OCI-LY3 (cell line): ENCODE results near the gene FUT7.
A peak's percentile ranks its signal among the peaks of the same experiment; 100 is the strongest.

Source experiments
- H2AFZ ChIP-seq: fragments of 200-600, 300-600 bp; shearing (Covaris generic); 2 replicates; pipeline ENCODE4 v1.6.0; 2014; ENCODE audit warnings: antibody characterized with exemption, low read depth, low read length
- H3K27ac ChIP-seq: fragments of 200-600, 300-600 bp; sonication (generic); 2 replicates; pipeline ENCODE4 v1.5.1; 2014; ENCODE audit warnings: mild to moderate bottlenecking, low read length, moderate library complexity, mixed read lengths
- H3K27me3 ChIP-seq: fragments of 200-600, 300-600 bp; sonication (generic); 2 replicates; pipeline ENCODE4 v1.6.1; 2014; ENCODE audit warnings: low read depth, low read length, mixed read lengths
- H3K36me3 ChIP-seq: fragments of 200-600, 300-600 bp; sonication (generic); replicated peaks from 2 replicates; pipeline ENCODE3; 2014; ENCODE audit warnings: low read depth, low read length, mixed read lengths
- H3K4me1 ChIP-seq: fragments of 300-600, 200-600 bp; sonication (generic); 2 replicates; pipeline ENCODE4 v1.6.1; 2014; ENCODE audit warnings: low read length, mixed read lengths
- H3K4me2 ChIP-seq: fragments of 200-600, 300-600 bp; sonication (generic); 2 replicates; pipeline ENCODE4 v1.6.1; 2014; ENCODE audit warnings: low read length, mixed read lengths
- H3K4me3 ChIP-seq: fragments of 300-600, 200-600 bp; sonication (generic); 2 replicates; pipeline ENCODE4 v1.5.1; 2014; ENCODE audit warnings: antibody characterized with exemption, mild to moderate bottlenecking, low read length, moderate library complexity
- H3K79me2 ChIP-seq: fragments of 300-600, 200-600 bp; shearing (Covaris generic); 2 replicates; pipeline ENCODE4 v1.6.1; 2014; ENCODE audit warnings: mild to moderate bottlenecking, low read length, mixed read lengths
- H3K9ac ChIP-seq: fragments of 300-600, 200-600 bp; shearing (Covaris generic); 2 replicates; pipeline ENCODE4 v1.6.0; 2014; ENCODE audit warnings: mild to moderate bottlenecking, low read length, moderate library complexity
- H3K9me3 ChIP-seq: fragments of 200-600, 300-600 bp; shearing (Covaris generic); 2 replicates; pipeline ENCODE4 v1.6.1; 2014; ENCODE audit warnings: low read length, mixed read lengths; ENCODE audit not compliant: insufficient read depth
- H4K20me1 ChIP-seq: fragments of 200-600, 300-600 bp; sonication (generic); 2 replicates; pipeline ENCODE4 v1.6.1; 2016; ENCODE audit warnings: low read length, mixed read lengths; ENCODE audit not compliant: insufficient read depth
- EZH2phosphoT487 ChIP-seq: fragments of 200-600 bp; shearing (Covaris generic); IDR thresholded peaks from 2 replicates; pipeline ENCODE4 v1.6.1; 2018; ENCODE audit warnings: antibody characterized with exemption, mixed run types, low read depth
- TF ChIP-seq, protein P1 (sequence below): fragments of 200-600, 300-600 bp; sonication (generic); IDR thresholded peaks from 2 replicates; pipeline ENCODE4 v1.5.1; 2014; ENCODE audit warnings: antibody characterized with exemption, low read length, low read depth

The FUT7 gene

DNA sequence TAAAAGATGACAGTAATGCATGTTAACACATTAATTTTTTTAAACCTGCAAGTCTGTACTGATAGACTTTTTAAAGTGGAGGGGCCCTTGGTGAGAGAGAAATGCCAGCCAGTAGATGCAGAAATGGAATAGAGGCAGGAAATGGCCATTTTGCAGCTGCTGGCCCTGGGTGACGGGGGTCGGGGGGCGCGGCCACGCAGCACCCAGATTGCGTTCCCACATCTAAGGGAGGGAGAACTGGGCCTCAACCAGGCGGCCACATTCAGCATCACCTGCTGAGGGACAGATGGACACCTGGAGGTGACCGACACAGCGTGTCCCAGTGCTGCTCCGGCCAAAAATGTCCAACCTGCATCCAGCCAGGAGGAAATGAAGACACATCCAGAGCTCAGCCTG, 29.2 kb downstream of the FUT7 start:
- TF ChIP-seq, protein P1, sequence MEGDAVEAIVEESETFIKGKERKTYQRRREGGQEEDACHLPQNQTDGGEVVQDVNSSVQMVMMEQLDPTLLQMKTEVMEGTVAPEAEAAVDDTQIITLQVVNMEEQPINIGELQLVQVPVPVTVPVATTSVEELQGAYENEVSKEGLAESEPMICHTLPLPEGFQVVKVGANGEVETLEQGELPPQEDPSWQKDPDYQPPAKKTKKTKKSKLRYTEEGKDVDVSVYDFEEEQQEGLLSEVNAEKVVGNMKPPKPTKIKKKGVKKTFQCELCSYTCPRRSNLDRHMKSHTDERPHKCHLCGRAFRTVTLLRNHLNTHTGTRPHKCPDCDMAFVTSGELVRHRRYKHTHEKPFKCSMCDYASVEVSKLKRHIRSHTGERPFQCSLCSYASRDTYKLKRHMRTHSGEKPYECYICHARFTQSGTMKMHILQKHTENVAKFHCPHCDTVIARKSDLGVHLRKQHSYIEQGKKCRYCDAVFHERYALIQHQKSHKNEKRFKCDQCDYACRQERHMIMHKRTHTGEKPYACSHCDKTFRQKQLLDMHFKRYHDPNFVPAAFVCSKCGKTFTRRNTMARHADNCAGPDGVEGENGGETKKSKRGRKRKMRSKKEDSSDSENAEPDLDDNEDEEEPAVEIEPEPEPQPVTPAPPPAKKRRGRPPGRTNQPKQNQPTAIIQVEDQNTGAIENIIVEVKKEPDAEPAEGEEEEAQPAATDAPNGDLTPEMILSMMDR: no peak
- TF ChIP-seq EZH2phosphoT487: no peak
- Histone ChIP-seq H3K4me1 (peaks cover 37% of the 10 kb centered on the region), H2AFZ (no peak overlapping the region), H3K27me3 (peaks cover 26% of the 10 kb centered on the region), H3K36me3 (no peaks in the 10 kb centered on the region), H3K4me2 (no peak overlapping the region), H3K9ac (no peak overlapping the region), H4K20me1 (no peaks in the 10 kb centered on the region; the same call in 1 of the 2 replicates), H3K27ac (no peak overlapping the region), H3K9me3 (no peaks in the 10 kb centered on the region), H3K79me2 (no peaks in the 10 kb centered on the region), H3K4me3 (no peak overlapping the region)

DNA sequence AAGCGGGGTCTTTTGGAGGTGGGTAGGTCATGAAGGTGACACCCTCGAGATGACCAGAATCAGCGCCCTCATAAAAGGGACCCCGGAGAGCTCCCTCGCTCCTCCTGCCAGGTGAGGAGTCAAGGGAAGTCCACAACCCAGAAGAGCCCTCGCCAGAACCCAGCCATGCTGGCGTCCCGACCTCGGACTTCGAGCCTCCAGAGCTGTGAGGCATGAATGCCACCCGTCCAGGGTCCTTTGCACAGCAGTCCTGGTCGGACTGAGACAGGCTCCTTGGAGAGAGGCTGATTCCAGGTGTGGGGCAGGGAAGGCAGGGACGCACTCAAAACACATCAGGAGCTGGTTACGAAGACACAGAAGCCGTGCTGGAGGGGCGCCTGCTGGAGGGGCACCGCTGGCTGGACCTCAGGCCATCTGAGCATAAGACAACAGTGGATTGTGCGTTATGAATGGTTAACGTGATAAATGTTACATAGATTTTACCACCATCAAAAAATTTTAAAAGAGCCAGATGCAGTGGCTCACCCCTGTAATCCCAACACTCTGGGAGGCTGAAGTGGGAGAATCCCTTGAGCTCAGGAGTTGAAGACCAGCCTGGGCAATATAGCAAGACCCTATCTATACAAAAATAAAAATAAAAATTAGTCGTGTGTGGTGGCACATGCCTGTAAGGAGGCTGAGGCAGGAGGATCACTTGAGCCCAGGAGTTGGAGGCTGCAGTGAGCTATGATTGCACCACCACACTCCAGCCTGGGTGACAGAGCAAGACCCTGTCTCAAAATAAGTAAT, 29.8 kb downstream of the FUT7 start:
- Histone ChIP-seq H3K4me3 (no peak overlapping the region), H3K27me3 (peaks cover 32% of the 10 kb centered on the region), H3K79me2 (no peaks in the 10 kb centered on the region), H3K36me3 (no peaks in the 10 kb centered on the region), H3K4me1 (peaks cover 39% of the 10 kb centered on the region), H3K9me3 (no peaks in the 10 kb centered on the region), H3K27ac (no peak overlapping the region), H3K9ac (no peak overlapping the region), H2AFZ (no peak overlapping the region), H3K4me2 (no peak overlapping the region), H4K20me1 (no peaks in the 10 kb centered on the region; the same call in 1 of the 2 replicates)
- TF ChIP-seq EZH2phosphoT487: no peak
- TF ChIP-seq, protein P1: no peak

DNA sequence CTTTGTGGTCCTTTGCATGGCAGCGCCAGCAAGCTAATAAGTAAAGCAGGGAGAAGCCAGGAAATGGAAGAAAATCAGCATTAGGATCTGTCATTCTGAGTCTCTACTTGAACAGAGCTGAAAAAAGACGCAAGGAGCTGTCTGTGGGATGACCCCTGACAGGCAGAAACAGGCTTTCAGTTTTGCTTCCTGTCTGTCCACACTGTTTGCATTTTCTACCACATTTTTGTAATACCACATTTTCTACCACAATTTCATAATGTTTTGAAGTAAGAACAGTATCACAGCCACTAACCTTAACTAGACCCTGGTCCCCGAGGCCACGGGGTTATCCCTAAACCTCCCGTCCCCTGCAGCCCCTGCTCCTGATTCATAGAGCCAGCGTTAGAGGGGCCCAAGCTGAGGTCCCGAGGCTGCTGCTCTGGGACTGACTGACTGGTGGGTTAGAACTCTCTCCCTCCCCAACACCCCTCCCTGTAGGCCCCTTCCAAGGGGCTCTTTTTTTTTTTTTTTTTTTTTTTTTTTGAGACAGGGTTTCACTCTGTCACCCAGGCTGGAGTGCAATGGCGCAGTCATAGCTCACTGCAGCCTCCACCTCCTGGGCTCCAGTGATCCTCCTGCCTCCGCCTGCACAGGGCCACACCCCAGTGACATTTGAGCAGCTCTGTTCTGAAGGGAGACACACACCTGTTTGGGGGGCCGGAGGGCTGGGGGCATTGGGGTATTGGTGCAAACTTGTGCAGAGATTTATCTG, 31.5 kb downstream of the FUT7 start:
- peaks cover 42% of the 10 kb centered on the region for H3K4me1 ChIP-seq
- H3K4me2 ChIP-seq: peak overlapping the region; percentile 77
- no peak overlapping the region for H2AFZ ChIP-seq
- peak overlapping the region; percentile 47 for H3K4me3 ChIP-seq
- H3K36me3 ChIP-seq: no peaks in the 10 kb centered on the region
- no peak overlapping the region for H3K9ac ChIP-seq
- H3K9me3 ChIP-seq: no peaks in the 10 kb centered on the region
- no peaks in the 10 kb centered on the region for H3K79me2 ChIP-seq
- H3K27me3 ChIP-seq: peaks cover 38% of the 10 kb centered on the region
- peak overlapping the region; percentile 27; the same call in 1 of the 2 replicates for H3K27ac ChIP-seq
- TF ChIP-seq, protein P1: no peak
- no peak for TF ChIP-seq EZH2phosphoT487
- no peaks in the 10 kb centered on the region; the same call in 1 of the 2 replicates for H4K20me1 ChIP-seq

DNA sequence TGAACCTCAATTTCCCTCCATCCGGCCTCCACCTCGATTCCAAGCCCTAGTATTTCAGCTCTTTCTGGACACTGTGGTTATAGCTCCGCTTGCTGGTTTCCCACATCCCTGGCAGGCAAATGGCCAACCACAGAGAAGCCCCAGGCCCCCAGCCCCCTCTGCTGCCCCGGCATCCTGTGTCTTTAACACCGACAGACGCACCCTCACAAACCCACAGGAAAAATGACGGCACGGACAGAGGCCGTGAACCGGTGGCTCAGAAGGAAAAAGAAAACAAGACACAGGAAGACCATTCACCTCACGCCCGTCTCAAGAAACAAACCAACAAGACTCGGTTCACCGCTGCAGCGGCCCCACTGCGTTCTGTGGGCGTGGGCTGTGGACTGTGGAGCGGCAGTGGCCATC, 34.1 kb downstream of the FUT7 start:
- peaks cover 7% of the 10 kb centered on the region for H3K36me3 ChIP-seq
- H3K27me3 ChIP-seq: peaks cover 38% of the 10 kb centered on the region
- no peak for TF ChIP-seq EZH2phosphoT487
- TF ChIP-seq, protein P1: no peak
- H3K9me3 ChIP-seq: no peaks in the 10 kb centered on the region
- H3K4me3 ChIP-seq: no peak overlapping the region
- H3K4me1 ChIP-seq: peaks cover 50% of the 10 kb centered on the region
- H4K20me1 ChIP-seq: no peaks in the 10 kb centered on the region; the same call in 1 of the 2 replicates
- peaks cover 7% of the 10 kb centered on the region; the same call in 1 of the 2 replicates for H3K79me2 ChIP-seq
- H3K9ac ChIP-seq: no peak overlapping the region
- no peak overlapping the region for H2AFZ ChIP-seq
- H3K4me2 ChIP-seq: no peak overlapping the region
- no peak overlapping the region for H3K27ac ChIP-seq
